Fibroblast of the conjunctiva (primary cell): ENCODE results near the gene BGLAP.
A peak's percentile ranks its signal among the peaks of the same experiment; 100 is the strongest.

Source experiments
- DNase-seq: peaks from one replicate; pipeline ENCODE4 v3.0.0-alpha.2; 2010; ENCODE audit warnings: low read depth

The BGLAP gene

GRCh38 chr1:156226782-156227181 is 15.2 kb upstream of the BGLAP start:
- no peak for DNase-seq

DNA sequence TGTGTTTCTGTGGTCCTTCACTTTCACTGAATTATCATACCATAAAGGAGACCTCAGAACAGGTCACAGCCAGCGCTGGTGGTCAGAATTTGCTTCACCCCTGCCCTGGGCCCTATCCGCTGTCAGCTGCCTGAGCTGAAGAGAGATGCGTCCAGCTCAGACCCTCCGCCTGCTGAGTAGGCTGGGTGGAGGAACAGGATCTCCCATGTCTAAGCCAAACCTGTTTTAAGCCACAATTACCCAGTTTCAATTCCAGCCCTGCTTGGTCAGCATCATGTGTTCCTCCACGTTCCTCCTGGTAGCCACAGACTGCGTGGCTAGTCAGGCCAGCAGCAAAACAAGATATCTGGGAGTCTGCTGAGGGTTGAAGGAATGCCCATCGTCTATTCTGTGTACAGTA is 13.5 kb upstream of the BGLAP start:
- no peak for DNase-seq

GRCh38 chr1:156229809-156230472 is 12.0 kb upstream of the BGLAP start:
- no peak for DNase-seq

DNA sequence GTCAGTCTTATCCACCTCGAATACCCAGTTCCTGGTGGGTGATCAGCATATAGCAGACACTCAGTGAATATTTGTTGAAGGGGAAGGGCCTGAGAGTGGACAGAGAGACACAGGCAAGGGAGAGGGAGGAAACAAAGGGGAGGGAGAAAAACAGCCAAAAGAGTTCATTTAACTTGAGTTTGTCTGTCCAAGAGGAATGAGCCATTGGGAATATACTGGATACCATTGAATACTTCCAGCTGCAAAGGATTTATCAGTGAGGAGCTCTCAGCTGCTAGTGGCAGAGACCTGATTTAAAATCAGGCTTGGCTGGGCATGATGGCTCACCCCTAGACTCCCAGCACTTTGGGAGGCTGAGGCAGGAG is 11.5 kb upstream of the BGLAP start:
- DNase-seq = no peak

DNA sequence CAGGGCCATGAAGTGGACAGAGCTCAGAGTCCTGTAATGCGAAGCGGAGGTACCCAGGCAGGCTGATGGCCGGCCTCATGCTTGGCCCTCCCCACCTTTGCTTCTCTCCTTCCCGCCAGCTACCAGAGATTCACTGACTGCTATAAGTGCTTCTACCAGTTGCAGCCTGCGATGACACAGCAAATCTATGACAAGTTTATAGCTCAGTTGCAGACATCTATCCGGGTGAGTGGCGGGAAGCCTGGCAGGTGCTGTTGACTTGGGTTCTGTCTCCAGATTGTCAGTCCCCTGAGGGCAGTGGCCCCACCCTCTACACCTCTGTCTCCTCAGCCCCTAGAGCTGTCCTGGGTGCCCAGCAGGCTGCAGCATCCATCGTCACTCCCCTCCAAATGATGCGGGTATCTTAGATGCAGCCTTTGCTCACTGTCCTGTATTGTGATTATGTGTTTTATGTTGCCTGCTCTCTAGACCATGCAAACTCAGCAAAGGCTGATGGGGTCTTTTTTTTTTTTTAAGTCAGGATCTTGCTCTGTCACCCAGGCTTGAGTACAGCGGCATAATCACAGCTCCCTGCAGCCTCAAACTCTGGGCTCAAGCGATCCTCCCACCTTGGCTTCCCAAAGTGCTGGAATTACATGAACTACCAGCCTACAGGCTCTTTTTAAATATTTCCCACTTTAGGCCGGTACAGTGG is 9.6 kb upstream of the BGLAP start:
- DNase-seq = no peak

- peak; percentile 42 for DNase-seq
These were observed 8.4 kb upstream of the BGLAP start for GRCh38 chr1:156233426-156234127.

DNA sequence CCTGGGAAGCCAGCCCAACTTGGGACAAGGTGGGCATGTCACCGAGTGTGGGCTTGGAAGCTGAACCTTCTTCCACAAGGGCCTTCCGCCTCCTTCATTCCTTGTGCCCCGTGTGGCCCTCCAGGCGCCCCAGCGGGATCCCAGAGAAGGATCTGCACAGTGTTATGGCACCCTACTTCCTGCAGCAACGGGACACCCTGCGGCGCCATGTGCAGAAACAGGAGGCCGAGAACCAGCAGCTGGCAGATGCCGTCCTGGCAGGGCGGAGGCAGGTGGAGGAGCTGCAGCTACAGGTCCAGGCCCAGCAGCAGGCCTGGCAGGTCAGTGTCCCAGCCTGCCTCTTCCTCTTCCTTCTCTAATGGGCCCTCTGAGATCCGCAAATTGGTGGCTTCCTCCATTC is 5.8 kb upstream of the BGLAP start:
- DNase-seq = no peak

DNA sequence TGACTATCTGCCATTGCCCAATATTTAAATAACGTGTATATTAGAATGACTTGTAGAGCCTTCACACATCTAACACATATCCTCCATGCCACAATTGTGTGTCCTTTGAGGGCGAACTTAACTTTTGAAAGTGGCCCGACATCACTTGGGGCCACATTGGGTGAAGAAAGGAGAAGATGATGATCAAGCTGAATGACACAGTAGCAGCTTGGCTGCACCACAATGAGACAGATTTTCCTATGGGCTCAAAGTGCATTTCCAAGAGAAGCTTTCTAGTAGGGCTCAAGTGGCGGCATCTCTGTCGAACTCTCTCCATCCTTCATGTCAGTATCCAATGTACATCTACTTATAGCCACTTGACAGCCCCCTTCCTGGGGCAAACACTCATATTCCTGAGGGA is 3.7 kb upstream of the BGLAP start:
- no peak for DNase-seq

DNA sequence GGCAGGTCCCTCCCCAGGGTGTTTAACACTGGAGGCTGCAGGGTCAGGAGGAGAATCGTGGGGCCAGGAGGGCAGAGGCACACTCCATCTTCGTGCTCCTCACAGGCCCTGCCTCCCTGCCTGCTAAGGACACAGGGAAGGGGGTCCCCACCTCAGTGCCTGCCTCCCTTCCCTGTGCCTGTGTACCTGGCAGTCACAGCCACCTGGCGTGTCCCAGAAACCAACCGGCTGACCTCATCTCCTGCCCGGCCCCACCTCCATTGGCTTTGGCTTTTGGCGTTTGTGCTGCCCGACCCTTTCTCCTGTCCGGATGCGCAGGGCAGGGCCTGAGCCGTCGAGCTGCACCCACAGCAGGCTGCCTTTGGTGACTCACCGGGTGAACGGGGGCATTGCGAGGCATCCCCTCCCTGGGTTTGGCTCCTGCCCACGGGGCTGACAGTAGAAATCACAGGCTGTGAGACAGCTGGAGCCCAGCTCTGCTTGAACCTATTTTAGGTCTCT is 623 bp upstream of the BGLAP start:
- no peak for DNase-seq

GRCh38 chr1:156242738-156243137 is 754 bp downstream of the BGLAP start:
- DNase-seq = no peak

DNA sequence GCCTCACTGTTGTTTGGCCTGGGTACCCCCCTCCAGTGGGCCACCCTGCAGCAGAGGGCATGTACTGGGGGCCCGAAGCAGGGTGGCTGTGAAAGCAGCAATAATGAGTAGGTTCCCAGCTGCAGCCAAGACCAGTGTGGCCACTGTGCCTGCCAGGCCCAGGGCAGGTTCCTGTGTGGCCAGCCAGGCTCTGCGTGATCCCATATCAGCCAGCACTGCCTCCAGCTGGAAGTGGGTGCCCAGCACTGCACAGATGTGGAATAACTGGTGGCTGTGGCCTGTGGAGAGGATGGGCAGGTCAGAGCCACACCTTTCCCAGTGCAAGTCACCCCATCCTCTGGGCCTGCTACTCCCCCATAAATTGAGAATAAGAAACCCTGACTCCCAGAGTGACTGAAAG is 2.1 kb downstream of the BGLAP start:
- no peak for DNase-seq

- DNase-seq = no peak
These were observed 2.7 kb downstream of the BGLAP start for GRCh38 chr1:156244712-156245111.

- no peak for DNase-seq
These were observed 3.7 kb downstream of the BGLAP start for GRCh38 chr1:156245451-156246232.

DNA sequence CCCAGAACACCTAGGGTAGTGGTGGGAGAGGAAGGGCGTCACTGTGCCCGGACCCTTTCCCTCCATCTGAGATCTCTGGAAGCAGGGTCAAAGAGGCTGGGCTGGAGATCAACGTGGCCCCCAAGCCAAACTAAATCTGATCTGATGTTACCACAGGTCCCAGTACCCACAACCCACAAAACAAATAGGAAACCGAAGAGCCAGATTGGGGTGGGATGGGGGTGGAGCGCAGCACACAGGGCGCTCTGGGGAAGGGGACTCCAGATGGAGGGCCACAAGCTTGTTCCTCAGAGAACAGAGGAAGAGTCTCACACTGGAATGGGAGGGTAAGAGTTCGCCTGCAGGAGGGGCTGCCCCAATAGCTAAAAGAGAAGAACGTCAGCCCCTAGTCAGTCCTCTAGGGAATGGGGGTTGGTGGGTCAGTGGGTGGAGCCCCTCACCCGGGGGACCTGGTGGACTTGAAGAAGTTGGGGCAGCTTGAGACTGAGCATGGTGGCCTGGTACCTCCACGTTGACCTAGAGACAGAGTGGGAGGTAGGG is 4.3 kb downstream of the BGLAP start:
- DNase-seq = no peak

DNA sequence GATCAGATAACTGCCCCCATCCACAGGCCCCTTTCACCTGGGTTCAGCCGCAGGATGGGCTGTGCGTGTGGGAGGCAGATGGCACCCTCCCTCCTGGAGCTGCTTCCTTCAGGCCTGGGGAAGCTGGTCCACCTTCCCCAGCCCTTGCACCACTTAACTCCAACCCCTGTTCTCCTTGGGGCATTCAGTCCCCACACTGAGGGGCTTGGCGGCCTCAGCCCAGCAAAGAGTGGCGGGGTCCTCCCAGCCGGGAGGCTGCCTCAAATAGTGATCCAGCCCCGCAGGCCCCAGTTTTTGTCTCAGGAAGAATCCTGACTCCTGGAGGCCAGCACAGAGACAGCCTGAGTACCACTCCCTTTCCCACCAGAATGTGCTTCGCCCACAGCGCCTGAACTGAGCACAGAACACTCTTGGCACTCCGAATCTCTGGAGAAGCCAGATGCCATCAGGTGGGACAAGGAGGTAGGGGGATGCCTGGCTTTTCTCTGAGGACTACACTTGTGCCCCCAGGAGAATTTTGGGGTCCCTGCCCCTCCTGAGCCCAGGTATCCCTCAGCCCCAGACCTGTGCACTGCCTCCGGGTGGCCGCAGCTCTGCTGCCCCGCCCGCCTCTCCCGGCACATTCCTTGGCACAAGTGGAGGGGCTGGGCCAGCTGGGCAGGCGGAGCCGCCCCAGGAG is 4.9 kb downstream of the BGLAP start:
- no peak for DNase-seq

- DNase-seq = no peak
These were observed 5.7 kb downstream of the BGLAP start, which contains the start of gene PAQR6 for GRCh38 chr1:156247460-156248322. PAQR6 (minus strand) TSS chr1:156248056; CDS start chr1:156246731, 1,325 bp downstream.

DNA sequence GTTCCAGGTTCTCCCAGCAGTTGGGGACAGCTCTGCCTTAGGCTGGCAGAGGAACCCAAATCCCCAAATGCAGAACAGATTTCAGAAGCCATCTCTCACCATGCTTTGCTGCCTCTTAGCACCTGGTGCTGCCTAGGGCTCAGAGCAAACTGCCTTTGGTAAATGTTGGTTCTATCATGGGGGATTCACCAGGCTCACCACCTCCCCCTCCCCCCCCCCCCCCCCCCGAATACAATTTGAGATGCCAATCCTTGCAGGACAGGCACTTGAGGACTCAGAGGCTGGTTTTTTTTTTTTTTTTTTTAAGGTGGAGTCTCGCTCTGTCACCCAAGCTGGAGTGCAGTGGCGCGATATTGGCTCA is 6.3 kb downstream of the BGLAP start:
- DNase-seq = no peak

- DNase-seq = no peak
These were observed 7.6 kb downstream of the BGLAP start for GRCh38 chr1:156249593-156249992.

GRCh38 chr1:156251527-156251926 is 9.5 kb downstream of the BGLAP start:
- no peak for DNase-seq

DNA sequence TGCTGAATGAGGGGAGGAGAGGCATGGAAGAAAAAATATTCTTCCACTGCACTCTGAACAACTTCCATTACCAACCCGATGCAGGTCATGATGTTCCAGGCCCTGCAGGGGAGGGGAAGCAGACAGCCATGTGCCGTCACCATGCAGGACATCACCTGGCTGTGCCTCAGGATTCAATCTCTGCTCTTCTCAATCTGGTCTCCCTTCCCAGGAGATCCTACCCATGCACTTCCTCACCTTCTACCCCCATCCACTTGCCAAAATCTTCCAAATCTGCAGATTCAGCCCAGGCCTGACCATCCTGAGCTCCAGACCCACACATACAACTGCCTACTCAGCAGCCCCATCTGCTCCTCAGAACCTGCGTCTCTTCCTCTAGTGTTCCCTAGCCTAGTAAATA is 11.7 kb downstream of the BGLAP start:
- DNase-seq = no peak

DNA sequence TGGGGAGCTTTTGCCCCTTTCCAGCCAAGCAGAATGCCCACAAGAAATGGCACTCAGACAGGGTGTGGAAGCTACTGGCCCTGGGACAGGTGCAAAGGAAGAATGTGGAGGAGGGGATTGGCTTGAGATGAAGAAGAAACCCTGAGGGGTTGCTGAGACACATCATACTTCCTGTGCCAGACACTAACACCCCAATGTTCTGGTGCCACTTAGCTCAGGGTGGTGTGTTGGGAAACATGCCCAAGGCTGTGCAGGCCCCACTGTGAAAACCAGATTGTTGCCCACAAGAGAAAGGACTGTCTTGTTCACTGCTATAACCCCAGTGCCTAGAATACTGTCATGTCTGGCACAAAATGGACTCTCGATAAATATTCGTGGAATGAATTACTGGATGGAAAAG is 15.7 kb downstream of the BGLAP start:
- DNase-seq = no peak
